ENCODE results near the gene CCDC116. TPM values are rescaled to one million over a fixed set of nuclear protein-coding genes. Genes with fewer than 3 reads are reported as not detected.

Gene CCDC116
- total RNA-seq, 2 donors from 2014 or later = 0.59 TPM; not detected in 1

DNA sequence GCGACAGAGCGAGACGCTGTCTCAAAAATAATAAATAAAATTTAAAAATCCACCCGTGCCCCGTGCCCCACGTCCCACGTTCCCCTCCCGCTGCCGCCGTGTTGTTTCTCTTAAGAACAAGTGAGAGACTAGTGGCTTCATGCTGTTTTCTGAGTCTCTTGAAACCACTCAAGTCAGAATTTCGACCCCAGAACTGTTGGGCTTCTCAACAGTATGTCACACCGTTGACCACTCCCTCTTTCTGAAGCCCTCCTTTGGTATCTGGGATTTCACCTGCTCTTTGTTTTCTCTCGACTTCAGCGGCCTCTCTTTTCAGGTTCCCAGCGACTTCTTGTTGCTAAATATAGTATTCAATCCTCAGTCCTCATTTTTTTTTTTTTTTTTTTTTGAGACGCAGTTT lies 34.2 kb downstream of the CCDC116 start:
- no peaks in the 10 kb centered on the region for H3K9me3 ChIP-seq
- H3K9ac ChIP-seq (ENCODE audit: low read depth in 2 of 2, low read length in 2 of 2) = no peak overlapping the region
- H3K4me3 ChIP-seq = peak overlapping the region; percentile 68
- TF ChIP-seq CTCF (IDR thresholded peaks at IDR 0.05) = no peak
- intact Hi-C loops (cut with DNase I) = no loop called here
- H3K27me3 ChIP-seq = no peaks in the 10 kb centered on the region
- peaks cover 3% of the 10 kb centered on the region for H3K4me1 ChIP-seq
- no peaks in the 10 kb centered on the region for H3K36me3 ChIP-seq
- no peak for DNase-seq
- peak overlapping the region; percentile 71 for H3K27ac ChIP-seq

DNA sequence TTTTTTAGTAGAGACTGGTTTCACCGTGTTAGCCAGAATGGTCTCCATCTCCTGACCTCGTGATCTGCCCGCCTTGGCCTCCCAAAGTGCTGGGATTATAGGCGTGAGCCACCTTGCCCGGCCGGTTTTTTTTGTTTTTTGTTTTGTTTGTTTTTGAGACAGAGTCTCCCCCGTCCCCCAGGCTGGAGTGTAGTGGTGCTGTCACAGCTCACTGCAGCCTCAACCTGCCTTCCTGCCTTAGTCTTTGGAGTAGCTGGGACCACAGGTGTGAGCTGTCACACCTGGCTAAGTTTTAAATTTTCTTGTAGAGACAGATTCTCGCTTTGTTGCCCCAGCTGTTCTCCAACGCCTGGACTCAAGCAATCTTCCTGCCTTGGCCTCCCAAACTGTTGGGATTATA lies 36.5 kb downstream of the CCDC116 start:
- Histone ChIP-seq H3K4me3 (no peak overlapping the region), H3K4me1 (peaks cover 3% of the 10 kb centered on the region), H3K9ac (ENCODE audit: low read depth in 2 of 2, low read length in 2 of 2) (no peak overlapping the region), H3K9me3 (no peaks in the 10 kb centered on the region), H3K36me3 (no peaks in the 10 kb centered on the region), H3K27me3 (no peaks in the 10 kb centered on the region), H3K27ac (no peak overlapping the region)
- intact Hi-C loops (cut with DNase I) = no loop called here
- TF ChIP-seq CTCF (IDR thresholded peaks at IDR 0.05) = no peak
- no peak for DNase-seq

GRCh38 chr22:21672107-21672629 lies 39.6 kb downstream of the CCDC116 start:
- intact Hi-C loops (cut with DNase I) = no loop called here
- Histone ChIP-seq H3K4me3 (no peak overlapping the region), H3K9ac (ENCODE audit: low read depth in 2 of 2, low read length in 2 of 2) (no peak overlapping the region), H3K9me3 (no peaks in the 10 kb centered on the region), H3K27ac (no peak overlapping the region), H3K36me3 (no peaks in the 10 kb centered on the region), H3K4me1 (no peaks in the 10 kb centered on the region), H3K27me3 (no peaks in the 10 kb centered on the region)
- TF ChIP-seq CTCF (IDR thresholded peaks at IDR 0.05) = no peak
- DNase-seq = no peak

- Histone ChIP-seq H3K4me3 (no peak overlapping the region), H3K36me3 (no peaks in the 10 kb centered on the region), H3K9me3 (no peaks in the 10 kb centered on the region), H3K9ac (ENCODE audit: low read depth in 2 of 2, low read length in 2 of 2) (no peak overlapping the region), H3K27ac (no peak overlapping the region), H3K27me3 (no peaks in the 10 kb centered on the region), H3K4me1 (no peaks in the 10 kb centered on the region)
- no peak for TF ChIP-seq CTCF (IDR thresholded peaks at IDR 0.05)
- DNase-seq = no peak
- intact Hi-C loops (cut with DNase I) = no loop called here
Measured at GRCh38 chr22:21673534-21674321, 41.2 kb downstream of the CCDC116 start.

DNA sequence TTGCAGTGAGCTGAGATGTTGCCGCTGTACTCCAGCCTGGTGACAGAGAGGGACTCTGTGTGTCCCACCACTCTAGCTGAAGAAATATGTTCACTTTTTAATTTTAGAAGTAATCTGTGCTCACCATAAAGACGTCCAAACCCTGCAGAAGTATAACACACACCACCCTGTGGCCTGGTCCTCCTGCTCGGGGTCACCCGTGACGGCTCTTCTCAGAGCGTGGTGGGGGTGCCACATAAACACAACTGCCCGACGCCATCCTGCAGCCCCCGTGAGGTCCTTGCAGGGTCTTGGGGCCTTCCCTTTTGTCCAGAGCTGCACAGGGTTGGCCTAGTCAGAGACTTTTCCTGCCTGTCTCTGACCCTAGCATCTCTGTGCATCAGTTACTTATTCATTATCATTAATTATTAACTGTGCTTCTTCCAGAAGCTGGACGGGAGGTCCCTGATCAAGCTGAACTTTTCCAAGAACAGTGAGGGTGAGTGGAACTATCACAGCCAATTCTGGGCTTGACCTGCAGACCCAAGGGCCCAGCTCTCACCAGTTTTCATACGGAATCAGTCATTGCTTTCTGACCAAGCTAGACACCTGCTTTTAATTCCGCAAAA lies 42.2 kb downstream of the CCDC116 start:
- no peak for DNase-seq
- no peak overlapping the region for H3K4me3 ChIP-seq
- no peaks in the 10 kb centered on the region for H3K27me3 ChIP-seq
- H3K9me3 ChIP-seq = no peaks in the 10 kb centered on the region
- intact Hi-C loops (cut with DNase I) = no loop called here
- no peak for TF ChIP-seq CTCF (IDR thresholded peaks at IDR 0.05)
- H3K27ac ChIP-seq = no peak overlapping the region
- H3K4me1 ChIP-seq = no peaks in the 10 kb centered on the region
- H3K36me3 ChIP-seq = no peaks in the 10 kb centered on the region
- H3K9ac ChIP-seq (ENCODE audit: low read depth in 2 of 2, low read length in 2 of 2) = no peak overlapping the region

All from colonic mucosa (tissue), 4 donors.